Measurements from ENCODE around the gene C2CD4B. TPM values are rescaled to one million over a fixed set of nuclear protein-coding genes. Genes with fewer than 3 reads are reported as not detected.

The C2CD4B gene
- total and polyA plus RNA-seq, 2 of the 13 experiments (the other 11 are each of a cell fraction or from before 2014, with no cell fraction given), result not detected

- peaks cover 8% of the 10 kb centered on the region for H3K4me1 ChIP-seq (ENCODE audit: insufficient read depth, low read length)
- H2AFZ ChIP-seq (ENCODE audit: low read length), result no peak overlapping the region
- no peak overlapping the region for H3K4me2 ChIP-seq (ENCODE audit: low read depth, low read length)
- no peak overlapping the region for H3K9ac ChIP-seq (ENCODE audit: insufficient read depth, low read depth, low read length)
- DNase-seq (ENCODE audit: low spot score) (no peak), FAIRE-seq (no peak), ATAC-seq (no peak)
- intact Hi-C loops (cut with micrococcal nuclease; ENCODE audit: unreplicated experiment), result no loop called here
- ChIA-PET CTCF (ENCODE audit: low intra/inter-chr PET ratio, low total read pairs) (no interaction called here), POLR2A (no interaction called here)
- no peak overlapping the region for H3K27ac ChIP-seq (ENCODE audit: extremely low read length, insufficient read depth, low read length)
- no peak for TF ChIP-seq CEBPB (IDR thresholded peaks at IDR 0.05; ENCODE audit: borderline replicate concordance, low read depth, low read length)
- TF ChIP-seq KAT8 (CRISPR knock-in tag; IDR thresholded peaks at IDR 0.05), result no peak
- no peak for TF ChIP-seq BORCS8-MEF2B (CRISPR knock-in tag; IDR thresholded peaks at IDR 0.05)
- no peak for TF ChIP-seq POLR2A (IDR thresholded peaks at IDR 0.05; ENCODE audit: insufficient read depth in 1 of 2, low read depth in 2 of 2, low read length in 2 of 2)
- H3K4me3 ChIP-seq (replicated peaks in 1 of 3; ENCODE audit: insufficient read depth in 1 of 3, low read depth in 2 of 3, low read length in 3 of 3), result no peak overlapping the region
- WGBS (ENCODE audit: low lambda C conversion rate), result 27% methylated on average over 5 of the region's 5 CpGs
- in situ Hi-C loops (cut with HindIII; ENCODE audit: extremely low pct_ligation_motif_present, low pct_unique_long_range_greater_than_20kb), result no loop called here
- no peaks in the 10 kb centered on the region for H3K79me2 ChIP-seq (ENCODE audit: insufficient read depth, low read length)
- no peaks in the 10 kb centered on the region for H3K9me3 ChIP-seq (ENCODE audit: low read length)
- H4K20me1 ChIP-seq (ENCODE audit: insufficient read depth, low read length), result no peaks in the 10 kb centered on the region
- peaks cover 0 to 7% of the 10 kb centered on the region in 2 experiments; a peak in 2 of 5 replicates for H3K27me3 ChIP-seq (ENCODE audit: control insufficient read depth in 1 of 2, insufficient read depth in 2 of 2, low read length in 2 of 2)
- no TSS peak for BruUV-seq (replicated peaks)
- H3K36me3 ChIP-seq (replicated peaks in 1 of 2; ENCODE audit: control insufficient read depth in 1 of 2, insufficient read depth in 2 of 2, low read length in 2 of 2), result no peaks in the 10 kb centered on the region
Observed at GRCh38 chr15:62138124-62138523, 27.0 kb downstream of the C2CD4B start.

GRCh38 chr15:62136911-62137865 is 27.9 kb downstream of the C2CD4B start:
- FAIRE-seq, result no peak
- intact Hi-C loops (cut with micrococcal nuclease; ENCODE audit: unreplicated experiment), result no loop called here

More at GRCh38 chr15:62136911-62137865, 27.9 kb downstream of the C2CD4B start:
- Histone ChIP-seq H3K4me2 (ENCODE audit: low read depth, low read length) (no peak overlapping the region), H3K27me3 (ENCODE audit: control insufficient read depth in 1 of 2, insufficient read depth in 2 of 2, low read length in 2 of 2) (peaks cover 0 to 7% of the 10 kb centered on the region in 2 experiments; a peak in 2 of 5 replicates), H3K9me3 (ENCODE audit: low read length) (no peaks in the 10 kb centered on the region), H3K36me3 (replicated peaks in 1 of 2; ENCODE audit: control insufficient read depth in 1 of 2, insufficient read depth in 2 of 2, low read length in 2 of 2) (no peaks in the 10 kb centered on the region), H2AFZ (ENCODE audit: low read length) (no peak overlapping the region), H3K79me2 (ENCODE audit: insufficient read depth, low read length) (no peaks in the 10 kb centered on the region), H3K9ac (ENCODE audit: insufficient read depth, low read depth, low read length) (no peak overlapping the region), H4K20me1 (ENCODE audit: insufficient read depth, low read length) (no peaks in the 10 kb centered on the region), H3K27ac (ENCODE audit: extremely low read length, insufficient read depth, low read length) (no peak overlapping the region), H3K4me3 (replicated peaks in 1 of 3; ENCODE audit: insufficient read depth in 1 of 3, low read depth in 2 of 3, low read length in 3 of 3) (no peak overlapping the region), H3K4me1 (ENCODE audit: insufficient read depth, low read length) (peaks cover 8% of the 10 kb centered on the region)
- TF ChIP-seq KAT2B (IDR thresholded peaks at IDR 0.05; ENCODE audit: borderline replicate concordance, low read depth, low read length) (no peak), ZNF296 (CRISPR knock-in tag; conservative IDR thresholded peaks at IDR 0.05) (no peak), ELF4 (CRISPR knock-in tag; IDR thresholded peaks at IDR 0.05; ENCODE audit: borderline replicate concordance) (no peak), IRF9 (CRISPR knock-in tag; IDR thresholded peaks at IDR 0.05; ENCODE audit: borderline replicate concordance) (no peak), ZNF20 (CRISPR knock-in tag; IDR thresholded peaks at IDR 0.05) (no peak), HMG20B (CRISPR knock-in tag; conservative IDR thresholded peaks at IDR 0.05) (no peak), ZNF792 (CRISPR knock-in tag; IDR thresholded peaks at IDR 0.05) (no peak), SIX1 (CRISPR knock-in tag; IDR thresholded peaks at IDR 0.05; ENCODE audit: borderline replicate concordance) (no peak), JUN (CRISPR knock-in tag; IDR thresholded peaks at IDR 0.05) (no peak), ZNF34 (CRISPR knock-in tag; IDR thresholded peaks at IDR 0.05; ENCODE audit: borderline replicate concordance) (no peak), BHLHE40 (IDR thresholded peaks at IDR 0.05; ENCODE audit: low read length) (no peak), AGO1 (IDR thresholded peaks at IDR 0.05; ENCODE audit: low read depth, low read length, poor library complexity, severe bottlenecking) (no peak)
- 24% methylated on average over 3 of the region's 3 CpGs for WGBS (ENCODE audit: low lambda C conversion rate)
- ChIA-PET CTCF (ENCODE audit: low intra/inter-chr PET ratio, low total read pairs) (no interaction called here), POLR2A (no interaction called here)
- no peak for ATAC-seq
- in situ Hi-C loops (cut with HindIII; ENCODE audit: extremely low pct_ligation_motif_present, low pct_unique_long_range_greater_than_20kb), result no loop called here
- no peak for DNase-seq (ENCODE audit: low spot score)
- no TSS peak for BruUV-seq (replicated peaks)
